ENCODE results near the gene STOX2. TPM values are rescaled to one million over a fixed set of nuclear protein-coding genes. Genes with fewer than 3 reads are reported as not detected.
"Not testable (repeated sequence)": the region's sequence is repeated elsewhere in the genome, so short reads cannot be mapped to it uniquely, and the experiment has no call there.

Gene STOX2
- total and polyA plus RNA-seq, 2 of the 8 experiments (the other 6 are each of a cell fraction or from before 2014, with no cell fraction given), result 5.5 to 20.0 TPM

DNA sequence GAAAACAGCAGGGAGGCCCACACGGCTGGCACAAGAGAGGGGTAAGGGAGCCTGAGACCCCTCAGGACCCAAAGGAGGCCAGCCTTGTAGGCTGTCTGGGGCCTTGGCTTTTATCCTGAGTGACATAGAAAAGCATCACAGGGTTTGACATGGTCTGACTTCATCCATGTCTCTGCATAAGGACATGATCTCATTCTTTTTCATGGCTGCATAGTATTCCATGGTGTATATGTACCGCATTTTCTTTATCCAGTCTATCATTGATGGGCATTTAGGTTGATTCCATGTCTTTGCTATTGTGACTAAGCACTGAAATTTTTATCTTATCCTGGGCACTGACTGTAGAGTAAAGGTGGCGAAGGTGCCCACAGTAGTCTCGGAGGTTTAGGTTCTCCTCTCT lies 146.2 kb downstream of the STOX2 start:
- H3K27me3 ChIP-seq (replicated peaks in 1 of 4; ENCODE audit: control insufficient read depth in 3 of 4, extremely low read depth in 1 of 4, insufficient read depth in 3 of 4, low read length in 3 of 4); H2AK5ac ChIP-seq (ENCODE audit: low read depth, low read length); H3K56ac ChIP-seq (replicated peaks; ENCODE audit: insufficient read length, low read depth, low read length); H4K8ac ChIP-seq (ENCODE audit: extremely low read depth, insufficient read depth, low read length); H3K14ac ChIP-seq (ENCODE audit: insufficient read length); H3K23ac ChIP-seq (ENCODE audit: insufficient read length); H4K20me1 ChIP-seq (replicated peaks in 1 of 2; ENCODE audit: control insufficient read depth in 1 of 2, insufficient read depth in 2 of 2, low read length in 2 of 2); H3K36me3 ChIP-seq (ENCODE audit: control insufficient read depth in 2 of 4, insufficient read depth in 4 of 4, low read length in 3 of 4); DNase-seq (ENCODE audit: low read depth in 1 of 2, low spot score in 2 of 2); H3K18ac ChIP-seq (ENCODE audit: extremely low read depth, low read length); POLR2A ChIA-PET (ENCODE audit: partially characterized antibody); H3K9ac ChIP-seq (replicated peaks in 1 of 4; ENCODE audit: extremely low read depth in 1 of 4, low read depth in 3 of 4, low read length in 3 of 4); H3K79me2 ChIP-seq (ENCODE audit: control insufficient read depth in 1 of 2, insufficient read depth in 2 of 2, low read length in 2 of 2); H2BK15ac ChIP-seq (ENCODE audit: low read length); FAIRE-seq; H3K9me3 ChIP-seq (ENCODE audit: insufficient read depth in 2 of 2, low read depth in 1 of 2, low read length in 1 of 2); H2BK12ac ChIP-seq (ENCODE audit: low read depth, low read length); H2AFZ ChIP-seq (ENCODE audit: low read length); H3K4me1 ChIP-seq (replicated peaks in 1 of 4; ENCODE audit: control insufficient read depth in 3 of 4, insufficient read depth in 4 of 4, low read length in 3 of 4); H3K4me3 ChIP-seq (ENCODE audit: extremely low read depth in 1 of 4, insufficient read depth in 2 of 4, low read depth in 3 of 4, low read length in 4 of 4); H2BK120ac ChIP-seq (replicated peaks; ENCODE audit: low read depth, low read length); H3K27ac ChIP-seq (ENCODE audit: low read depth, low read length); H3K79me1 ChIP-seq (ENCODE audit: low read depth, low read length); H2BK20ac ChIP-seq (ENCODE audit: low read length); H4K91ac ChIP-seq (replicated peaks; ENCODE audit: insufficient read length, low read length); H4K5ac ChIP-seq (ENCODE audit: insufficient read length, low read depth, low read length); H3K4me2 ChIP-seq (ENCODE audit: insufficient read depth in 1 of 2, low read depth in 2 of 2, low read length in 2 of 2); H3K23me2 ChIP-seq (ENCODE audit: low read depth, low read length); H3K4ac ChIP-seq (replicated peaks; ENCODE audit: insufficient read length, low read depth, low read length); H2BK5ac ChIP-seq (ENCODE audit: low read depth, low read length): not testable (repeated sequence)
- TF ChIP-seq KDM1A (IDR thresholded peaks at IDR 0.05; ENCODE audit: borderline replicate concordance, low read length), result 0 out of 2 replicates have a peak, but pooled peaks have one; percentile 30
- CTCF ChIA-PET (ENCODE audit: partially characterized antibody), result interaction anchor here (2.1 kb wide), 1 partner anchor 48 kb away, joined by 11 read pairs; no protein-coding TSS in a partner anchor
- 96% methylated on average over 4 of the region's 4 CpGs; no CpG with 5 or more reads in 1 of the 2 experiments for WGBS, 2 experiments (ENCODE audit: extremely low coverage in 1 of 2, insufficient coverage in 1 of 2, insufficient read length in 1 of 2, insufficient replicate concordance in 2 of 2, low coverage in 1 of 2, low lambda C conversion rate in 2 of 2, missing lambda C conversion rate in 1 of 2)
